Right atrium auricular region (tissue), 2 donors: ENCODE data around the gene ACSF2. TPM values are rescaled to one million over a fixed set of nuclear protein-coding genes. Genes with fewer than 3 reads are reported as not detected.
"Not testable (repeated sequence)": the region's sequence is repeated elsewhere in the genome, so short reads cannot be mapped to it uniquely, and the experiment has no call there.

Experiments
- DNase-seq: peaks from one replicate; pipeline ENCODE4 v3.0.0-alpha.2; 2019; ENCODE audit warnings: low spot score
- H3K27ac ChIP-seq, 2 donors: fragments of 200-600 bp; sonication (generic); 1 replicate in 1 of 2; 2 replicates in 1 of 2; pipeline ENCODE4 v1.5.1; 2016 to 2019
- H3K27me3 ChIP-seq, 2 donors: fragments of 200-600 bp; sonication (generic); one replicate each; pipeline versions ENCODE4 v1.5.1 to v1.6.0; 2017 to 2019
- H3K36me3 ChIP-seq: fragments of 200-600 bp; sonication (generic); one replicate; pipeline ENCODE4 v1.5.1; 2016
- H3K4me1 ChIP-seq, 2 donors: fragments of 200-600 bp; sonication (generic); one replicate each; pipeline versions ENCODE4 v1.5.1 to v1.6.0; 2017 to 2019
- H3K4me3 ChIP-seq, 2 donors: fragments of 200-600 bp; sonication (generic); 1 replicate in 1 of 2; 2 replicates in 1 of 2; pipeline ENCODE4 v1.5.1; 2017 to 2019; ENCODE audit warnings: mild to moderate bottlenecking in 1 of 2, moderate library complexity in 1 of 2
- H3K9me3 ChIP-seq, 2 donors: fragments of 200-600 bp; sonication (generic); one replicate each; pipeline ENCODE4 v1.5.1; 2019
- total RNA-seq, 2 donors: library from RNA; depleted of rRNA; stranded (reverse); fragments of >200 nt; gene quantifications; one replicate each; pipeline ENCODE4 v1.1.0, GENCODE V29; 2016
- TF ChIP-seq, protein P1 (sequence below), 2 donors: fragments of 200-600 bp; sonication (generic); IDR thresholded peaks; one replicate each; pipeline ENCODE4 v1.5.1; 2019; ENCODE audit warnings: antibody characterized with exemption in 2 of 2

ACSF2 gene
- total RNA-seq, 2 donors from 2014 or later: 22.2 to 42.6 TPM

- Histone ChIP-seq H3K27ac (peak overlapping the region; percentile 86 to 92), H3K36me3 (no peaks in the 10 kb centered on the region), H3K4me3 (peak overlapping the region; percentile 58 to 75), H3K27me3 (no peaks in the 10 kb centered on the region), H3K9me3 (no peaks in the 10 kb centered on the region), H3K4me1 (peaks cover 0 to 44% of the 10 kb centered on the region in 2 donors)
- no peak for DNase-seq
- TF ChIP-seq, protein P1, sequence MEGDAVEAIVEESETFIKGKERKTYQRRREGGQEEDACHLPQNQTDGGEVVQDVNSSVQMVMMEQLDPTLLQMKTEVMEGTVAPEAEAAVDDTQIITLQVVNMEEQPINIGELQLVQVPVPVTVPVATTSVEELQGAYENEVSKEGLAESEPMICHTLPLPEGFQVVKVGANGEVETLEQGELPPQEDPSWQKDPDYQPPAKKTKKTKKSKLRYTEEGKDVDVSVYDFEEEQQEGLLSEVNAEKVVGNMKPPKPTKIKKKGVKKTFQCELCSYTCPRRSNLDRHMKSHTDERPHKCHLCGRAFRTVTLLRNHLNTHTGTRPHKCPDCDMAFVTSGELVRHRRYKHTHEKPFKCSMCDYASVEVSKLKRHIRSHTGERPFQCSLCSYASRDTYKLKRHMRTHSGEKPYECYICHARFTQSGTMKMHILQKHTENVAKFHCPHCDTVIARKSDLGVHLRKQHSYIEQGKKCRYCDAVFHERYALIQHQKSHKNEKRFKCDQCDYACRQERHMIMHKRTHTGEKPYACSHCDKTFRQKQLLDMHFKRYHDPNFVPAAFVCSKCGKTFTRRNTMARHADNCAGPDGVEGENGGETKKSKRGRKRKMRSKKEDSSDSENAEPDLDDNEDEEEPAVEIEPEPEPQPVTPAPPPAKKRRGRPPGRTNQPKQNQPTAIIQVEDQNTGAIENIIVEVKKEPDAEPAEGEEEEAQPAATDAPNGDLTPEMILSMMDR (IDR thresholded peaks at IDR 0.05): no peak
Measured at GRCh38 chr17:50426472-50426782, 409 bp downstream of the ACSF2 start.

DNA sequence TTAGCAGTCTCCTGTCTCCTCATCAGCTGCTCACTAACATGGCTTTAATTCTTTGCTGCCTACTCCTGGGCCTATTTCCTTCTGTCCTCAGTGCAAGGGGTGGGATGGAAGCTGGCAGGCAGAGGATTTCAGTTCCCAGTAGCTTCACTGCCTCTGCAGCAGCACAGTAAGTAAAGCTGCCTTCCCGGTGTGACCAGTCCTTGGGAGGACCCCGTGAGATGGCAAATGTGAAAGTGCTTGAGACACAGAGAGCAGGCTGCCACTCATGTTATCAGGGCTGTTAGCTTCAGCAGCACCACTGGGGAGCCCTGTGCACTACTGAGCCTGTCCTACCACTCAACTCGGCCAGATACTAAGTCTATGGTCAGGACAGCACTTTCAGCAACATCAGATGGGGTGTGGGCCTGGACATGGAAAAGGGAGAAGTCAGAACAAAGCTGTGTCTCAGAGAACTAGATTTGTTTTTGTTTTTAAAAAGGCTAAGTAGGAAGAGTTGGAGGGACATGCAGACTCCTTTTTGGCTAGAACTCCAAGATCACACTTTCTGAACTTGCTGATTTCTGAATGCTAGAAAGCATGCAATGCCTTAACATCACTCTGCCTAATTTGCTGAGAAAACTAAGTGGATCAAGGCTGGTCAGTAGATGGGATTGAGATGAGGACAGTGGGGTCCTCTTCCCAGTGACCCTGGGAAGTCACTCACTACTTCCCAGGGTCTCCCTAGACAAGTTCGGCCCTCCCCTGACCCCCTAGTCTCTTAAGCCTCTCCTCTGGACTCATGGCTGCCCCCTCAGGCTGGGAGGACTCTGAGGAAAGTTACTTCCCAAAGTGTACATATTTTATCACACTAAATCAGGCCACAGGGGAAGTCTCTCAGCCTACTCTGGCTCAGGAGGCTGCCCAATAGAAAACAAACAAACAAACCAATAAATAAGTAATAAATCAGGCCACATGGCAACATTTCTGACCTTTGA is 1.1 kb downstream of the ACSF2 start:
- Histone ChIP-seq H3K4me3 (peak overlapping the region; percentile 58 to 75), H3K9me3 (no peaks in the 10 kb centered on the region), H3K4me1 (peaks cover 0 to 44% of the 10 kb centered on the region in 2 donors), H3K27ac (peak overlapping the region; percentile 86 to 92), H3K36me3 (no peaks in the 10 kb centered on the region), H3K27me3 (no peaks in the 10 kb centered on the region)
- TF ChIP-seq, protein P1 (IDR thresholded peaks at IDR 0.05): no peak
- peak; percentile 61 for DNase-seq

- not testable (repeated sequence) for H3K4me3 ChIP-seq, H3K9me3 ChIP-seq, H3K36me3 ChIP-seq, H3K27me3 ChIP-seq, DNase-seq
- Histone ChIP-seq H3K4me1 (peaks cover 0 to 44% of the 10 kb centered on the region in 2 donors), H3K27ac (peak overlapping the region; percentile 86 to 92)
Measured at GRCh38 chr17:50428126-50428525, 2.1 kb downstream of the ACSF2 start.

DNA sequence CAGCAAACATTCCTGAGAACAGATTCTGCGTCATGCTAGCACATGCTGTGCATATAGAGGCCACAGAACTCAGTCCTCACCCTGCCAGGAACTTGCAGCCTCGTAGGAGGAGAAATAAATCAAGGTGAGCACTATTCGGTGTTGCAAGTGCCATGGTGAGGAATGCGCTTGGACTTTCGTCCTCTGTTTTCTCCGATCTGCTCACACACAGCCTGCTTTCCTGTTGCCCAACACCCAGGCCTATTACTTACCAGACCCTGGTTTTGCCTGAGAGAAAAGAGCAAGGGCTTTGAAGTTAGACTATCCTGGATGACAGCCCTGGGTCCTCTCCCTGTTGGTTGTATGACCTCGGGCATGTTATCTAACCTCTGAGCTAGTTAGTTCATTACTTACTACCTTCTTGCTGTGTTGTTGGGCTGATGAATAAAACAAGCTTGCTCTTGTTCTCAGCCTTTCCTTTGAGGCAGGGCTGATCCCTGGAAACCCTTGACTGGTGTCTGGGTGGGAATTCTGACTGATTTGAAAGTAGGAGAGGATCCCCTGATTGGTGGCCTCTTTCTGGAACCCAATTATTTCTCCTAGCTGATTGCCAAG is 2.9 kb downstream of the ACSF2 start:
- Histone ChIP-seq H3K9me3 (no peaks in the 10 kb centered on the region), H3K4me1 (peaks cover 0 to 44% of the 10 kb centered on the region in 2 donors), H3K36me3 (no peaks in the 10 kb centered on the region), H3K27me3 (no peaks in the 10 kb centered on the region), H3K27ac (peak overlapping the region in 1 of 2 donors; percentile 15), H3K4me3 (no peak overlapping the region)
- DNase-seq: no peak
- TF ChIP-seq, protein P1 (IDR thresholded peaks at IDR 0.05): no peak

DNA sequence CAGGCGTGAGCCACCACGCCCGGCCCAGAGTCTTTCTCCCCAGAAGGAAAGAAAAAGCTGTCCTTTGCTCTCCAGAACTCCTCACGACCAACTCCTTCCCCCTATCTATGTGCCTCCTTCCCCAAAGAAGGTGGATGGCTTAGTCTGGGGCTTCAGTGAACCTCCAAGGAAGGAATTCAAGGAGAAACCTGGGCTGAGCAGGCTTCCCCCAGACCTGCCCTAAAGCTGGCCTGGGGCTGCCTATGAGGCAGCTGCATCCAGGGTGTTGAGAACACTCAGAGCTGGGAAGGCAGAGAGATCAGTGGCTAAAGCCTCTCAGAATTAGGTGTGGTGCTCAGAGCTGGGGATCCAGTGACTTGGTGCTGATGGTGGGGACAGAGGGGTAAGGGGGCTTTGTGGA is 3.8 kb downstream of the ACSF2 start:
- no peaks in the 10 kb centered on the region for H3K9me3 ChIP-seq
- no peak overlapping the region for H3K27ac ChIP-seq
- TF ChIP-seq, protein P1 (IDR thresholded peaks at IDR 0.05): no peak
- H3K36me3 ChIP-seq: no peaks in the 10 kb centered on the region
- DNase-seq: no peak
- H3K4me1 ChIP-seq: peaks cover 0 to 37% of the 10 kb centered on the region in 2 donors
- no peak overlapping the region for H3K4me3 ChIP-seq
- no peaks in the 10 kb centered on the region for H3K27me3 ChIP-seq

DNA sequence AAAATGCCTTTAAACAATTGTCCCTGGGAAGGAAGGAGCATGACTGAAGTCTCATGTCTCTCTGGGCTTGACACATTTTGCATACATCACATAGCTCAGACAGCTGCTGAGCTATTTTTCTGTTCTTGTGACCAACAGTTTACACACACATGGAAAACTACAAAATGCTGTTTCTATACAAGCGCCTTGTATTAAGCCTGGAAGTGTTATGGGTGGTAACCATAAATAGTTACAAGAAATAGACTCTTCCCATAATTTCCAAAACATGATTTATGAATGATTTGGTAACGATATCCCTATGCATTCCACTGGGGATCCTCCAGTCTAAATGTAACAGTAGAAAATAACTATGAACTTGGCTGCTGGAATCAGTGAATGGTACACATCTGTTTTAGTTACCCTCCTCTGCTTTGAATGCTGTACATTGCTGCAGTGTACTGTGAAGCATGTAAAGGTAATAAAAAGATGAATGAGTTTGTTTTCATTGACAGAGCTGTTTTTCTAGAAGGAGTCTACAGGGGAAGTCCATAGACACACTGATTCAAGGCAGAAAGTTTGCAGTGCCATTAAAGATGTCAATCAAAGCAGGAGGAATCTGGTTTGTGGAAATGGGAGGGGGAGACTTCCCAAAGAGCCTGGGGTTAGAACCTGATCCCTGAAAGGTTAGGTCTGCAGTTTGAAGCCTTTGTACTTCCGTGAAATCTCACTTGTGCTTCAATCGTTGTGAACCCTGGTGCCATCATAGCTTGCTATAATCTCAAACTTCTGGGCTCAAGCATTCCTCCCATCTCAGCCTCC is 5.0 kb downstream of the ACSF2 start:
- H3K4me1 ChIP-seq: peaks cover 0 to 28% of the 10 kb centered on the region in 2 donors
- no peaks in the 10 kb centered on the region for H3K36me3 ChIP-seq
- no peaks in the 10 kb centered on the region for H3K27me3 ChIP-seq
- H3K27ac ChIP-seq: no peak overlapping the region
- no peak overlapping the region for H3K4me3 ChIP-seq
- TF ChIP-seq, protein P1 (IDR thresholded peaks at IDR 0.05): no peak
- no peak for DNase-seq
- H3K9me3 ChIP-seq: no peaks in the 10 kb centered on the region
